ENCODE data around the gene MRPL54. TPM values are rescaled to one million over a fixed set of nuclear protein-coding genes. Genes with fewer than 3 reads are reported as not detected.
"Not testable (repeated sequence)": the region's sequence is repeated elsewhere in the genome, so short reads cannot be mapped to it uniquely, and the experiment has no call there.

Gene MRPL54
- total and polyA plus RNA-seq, 2 experiments from 2014 or later, result 57.9 to 73.0 TPM

- H3K36me3 ChIP-seq (ENCODE audit: low read depth), result 0 out of 2 replicates have a peak, but pooled peaks cover 4% of the 10 kb centered on the region
- in situ Hi-C loops (cut with MboI), result no loop called here
- H3K27me3 ChIP-seq (replicated peaks; ENCODE audit: insufficient read depth), result no peaks in the 10 kb centered on the region
- H3K4me3 ChIP-seq, result no peak overlapping the region
- H3K9me2 ChIP-seq (ENCODE audit: insufficient read depth), result no peaks in the 10 kb centered on the region
- H2AFZ ChIP-seq, result no peak overlapping the region
- TF ChIP-seq EZH2phosphoT487 (IDR thresholded peaks at IDR 0.05; ENCODE audit: insufficient read depth, low read depth) (no peak), EZH2 (IDR thresholded peaks at IDR 0.05; ENCODE audit: insufficient read depth, poor library complexity, severe bottlenecking) (no peak)
- no peaks in the 10 kb centered on the region for H3K4me1 ChIP-seq (ENCODE audit: insufficient read depth)
- H3K9ac ChIP-seq, result no peak overlapping the region
- H3K9me3 ChIP-seq (ENCODE audit: low read depth), result no peaks in the 10 kb centered on the region
- no peaks in the 10 kb centered on the region for H3F3A ChIP-seq (ENCODE audit: insufficient read depth)
- no peak overlapping the region for H3K27ac ChIP-seq
- 80 to 94% methylated on average over 2 to 30 of the region's 30 CpGs for WGBS, 2 experiments (ENCODE audit: low coverage in 1 of 2, low lambda C conversion rate in 2 of 2, missing lambda C conversion rate in 2 of 2)
- no peak for DNase-seq
- no peak overlapping the region for H3K4me2 ChIP-seq (ENCODE audit: unreplicated experiment)
- no peaks in the 10 kb centered on the region for H4K20me1 ChIP-seq (ENCODE audit: insufficient read depth)
- H3K79me2 ChIP-seq (ENCODE audit: insufficient read depth), result no peaks in the 10 kb centered on the region; the same call in 1 of the 2 replicates
Measured at GRCh38 chr19:3751236-3751635, 11.2 kb upstream of the MRPL54 start.

- in situ Hi-C loops (cut with MboI), result no loop called here
- Histone ChIP-seq H4K20me1 (ENCODE audit: insufficient read depth) (no peaks in the 10 kb centered on the region), H3K9me2 (ENCODE audit: insufficient read depth) (no peaks in the 10 kb centered on the region), H3K4me2 (ENCODE audit: unreplicated experiment) (no peak overlapping the region), H3K79me2 (ENCODE audit: insufficient read depth) (no peaks in the 10 kb centered on the region; the same call in 1 of the 2 replicates), H3K36me3 (ENCODE audit: low read depth) (peaks cover 4% of the 10 kb centered on the region; the same call in 1 of the 2 replicates), H3K27me3 (replicated peaks; ENCODE audit: insufficient read depth) (no peaks in the 10 kb centered on the region), H3F3A (ENCODE audit: insufficient read depth) (no peaks in the 10 kb centered on the region), H3K4me1 (ENCODE audit: insufficient read depth) (no peaks in the 10 kb centered on the region), H3K4me3 (no peak overlapping the region), H3K27ac (no peak overlapping the region), H3K9ac (no peak overlapping the region), H3K9me3 (ENCODE audit: low read depth) (no peaks in the 10 kb centered on the region), H2AFZ (no peak overlapping the region)
- no peak for DNase-seq
- 84 to 85% methylated on average over 17 to 24 of the region's 25 CpGs for WGBS, 2 experiments (ENCODE audit: low coverage in 1 of 2, low lambda C conversion rate in 2 of 2, missing lambda C conversion rate in 2 of 2)
- TF ChIP-seq EZH2phosphoT487 (IDR thresholded peaks at IDR 0.05; ENCODE audit: insufficient read depth, low read depth) (no peak), EZH2 (IDR thresholded peaks at IDR 0.05; ENCODE audit: insufficient read depth, poor library complexity, severe bottlenecking) (no peak)
Measured at GRCh38 chr19:3752492-3752891, 10.0 kb upstream of the MRPL54 start.

- H3K36me3 ChIP-seq (ENCODE audit: low read depth), result peaks cover 4% of the 10 kb centered on the region; the same call in 1 of the 2 replicates
- H4K20me1 ChIP-seq (ENCODE audit: insufficient read depth), result no peaks in the 10 kb centered on the region
- H3K4me1 ChIP-seq (ENCODE audit: insufficient read depth), result no peaks in the 10 kb centered on the region
- no peak overlapping the region for H3K27ac ChIP-seq
- no peaks in the 10 kb centered on the region for H3K27me3 ChIP-seq (replicated peaks; ENCODE audit: insufficient read depth)
- H3K79me2 ChIP-seq (ENCODE audit: insufficient read depth), result peaks cover 2% of the 10 kb centered on the region; the same call in 1 of the 2 replicates
- H3K9me3 ChIP-seq (ENCODE audit: low read depth), result no peaks in the 10 kb centered on the region
- H2AFZ ChIP-seq, result no peak overlapping the region
- no peaks in the 10 kb centered on the region for H3F3A ChIP-seq (ENCODE audit: insufficient read depth)
- no peaks in the 10 kb centered on the region for H3K9me2 ChIP-seq (ENCODE audit: insufficient read depth)
- H3K4me3 ChIP-seq, result no peak overlapping the region
- no peak overlapping the region for H3K4me2 ChIP-seq (ENCODE audit: unreplicated experiment)
- in situ Hi-C loops (cut with MboI), result no loop called here
- no peak overlapping the region for H3K9ac ChIP-seq
- no peak for DNase-seq
- WGBS, 2 experiments (ENCODE audit: low coverage in 1 of 2, low lambda C conversion rate in 2 of 2, missing lambda C conversion rate in 2 of 2), result 93 to 94% methylated on average over 27 to 51 of the region's 51 CpGs
- TF ChIP-seq EZH2 (IDR thresholded peaks at IDR 0.05; ENCODE audit: insufficient read depth, poor library complexity, severe bottlenecking) (no peak), EZH2phosphoT487 (IDR thresholded peaks at IDR 0.05; ENCODE audit: insufficient read depth, low read depth) (no peak)
Measured at GRCh38 chr19:3753631-3754410, 8.7 kb upstream of the MRPL54 start.

- in situ Hi-C loops (cut with MboI); H2AFZ ChIP-seq; DNase-seq; H3K9me3 ChIP-seq (ENCODE audit: low read depth); H3K36me3 ChIP-seq (ENCODE audit: low read depth); H3F3A ChIP-seq (ENCODE audit: insufficient read depth); H3K4me3 ChIP-seq; H3K4me2 ChIP-seq (ENCODE audit: unreplicated experiment); H3K27ac ChIP-seq; H3K9ac ChIP-seq; H3K27me3 ChIP-seq (replicated peaks; ENCODE audit: insufficient read depth); H4K20me1 ChIP-seq (ENCODE audit: insufficient read depth); H3K9me2 ChIP-seq (ENCODE audit: insufficient read depth); H3K4me1 ChIP-seq (ENCODE audit: insufficient read depth): not testable (repeated sequence)
- 97 to 98% methylated on average over 7 of the region's 7 CpGs for WGBS, 2 experiments (ENCODE audit: low coverage in 1 of 2, low lambda C conversion rate in 2 of 2, missing lambda C conversion rate in 2 of 2)
- H3K79me2 ChIP-seq (ENCODE audit: insufficient read depth), result peaks cover 28% of the 10 kb centered on the region
Measured at GRCh38 chr19:3757705-3758104, 4.8 kb upstream of the MRPL54 start.

GRCh38 chr19:3758297-3758696 lies 4.2 kb upstream of the MRPL54 start:
- H3K9ac ChIP-seq; H3K4me1 ChIP-seq (ENCODE audit: insufficient read depth); H2AFZ ChIP-seq; H3F3A ChIP-seq (ENCODE audit: insufficient read depth); DNase-seq; H3K4me2 ChIP-seq (ENCODE audit: unreplicated experiment); H3K4me3 ChIP-seq; H3K9me2 ChIP-seq (ENCODE audit: insufficient read depth); H4K20me1 ChIP-seq (ENCODE audit: insufficient read depth); H3K9me3 ChIP-seq (ENCODE audit: low read depth); H3K27ac ChIP-seq; H3K36me3 ChIP-seq (ENCODE audit: low read depth); H3K27me3 ChIP-seq (replicated peaks; ENCODE audit: insufficient read depth); in situ Hi-C loops (cut with MboI): not testable (repeated sequence)
- H3K79me2 ChIP-seq (ENCODE audit: insufficient read depth), result peaks cover 30% of the 10 kb centered on the region
- WGBS, 2 experiments (ENCODE audit: low coverage in 1 of 2, low lambda C conversion rate in 2 of 2, missing lambda C conversion rate in 2 of 2), result 96 to 97% methylated on average over 13 of the region's 13 CpGs
